Keratinocyte (primary cell): ENCODE measurements around the gene CPEB4. TPM values are rescaled to one million over a fixed set of nuclear protein-coding genes. Genes with fewer than 3 reads are reported as not detected.

ENCODE experiments used
- DNase-seq: peaks from one replicate; pipeline ENCODE4 v3.0.0-alpha.2; 2011; ENCODE audit warnings: low read depth, missing footprints, low spot score
- FAIRE-seq: peaks from 2 replicates; lab custom pipeline; 2011; peaks lifted over from hg19 to GRCh38; lab: Jason Lieb, UNC
- H2AFZ ChIP-seq: 2 replicates; pipeline ENCODE4 v1.6.0; 2012; ENCODE audit warnings: low read length, control low read depth, inconsistent platforms; ENCODE audit not compliant: control insufficient read depth
- H3K27ac ChIP-seq: 2 replicates; pipeline ENCODE4 v1.5.1; 2011; ENCODE audit warnings: low read length; ENCODE audit not compliant: control insufficient read depth, insufficient read depth
- H3K27me3 ChIP-seq: 3 replicates; pipeline ENCODE4 v1.6.0; 2011; ENCODE audit warnings: low read length; ENCODE audit not compliant: control insufficient read depth, insufficient read depth; ENCODE audit errors: extremely low read depth
- H3K36me3 ChIP-seq, 2 experiments: 2 replicates in 1 of 2; 3 replicates in 1 of 2; pipeline ENCODE4 v1.5.1; 2011; ENCODE audit warnings: low read length in 2 of 2, mild to moderate bottlenecking in 1 of 2; ENCODE audit not compliant: control insufficient read depth in 2 of 2, insufficient read depth in 2 of 2; ENCODE audit errors: extremely low read depth in 1 of 2
- H3K4me1 ChIP-seq: 3 replicates; pipeline ENCODE4 v1.5.1; 2011; ENCODE audit warnings: low read length; ENCODE audit not compliant: control insufficient read depth, insufficient read depth; ENCODE audit errors: extremely low read depth
- H3K4me2 ChIP-seq: 3 replicates; pipeline ENCODE4 v1.6.0; 2011; ENCODE audit warnings: low read depth, low read length; ENCODE audit not compliant: control insufficient read depth, insufficient read depth; ENCODE audit errors: extremely low read depth
- H3K4me3 ChIP-seq, 3 experiments: fragments of 200-600 bp in 1 of 3; sonication (generic) in 1 of 3; 2 replicates in 2 of 3; 3 replicates in 1 of 3; pipeline ENCODE4 v1.5.1; 2011 to 2016; ENCODE audit warnings: low read length in 3 of 3, mild to moderate bottlenecking in 3 of 3, control low read depth in 2 of 3, inconsistent platforms in 1 of 3, low read depth in 1 of 3, mixed read lengths in 1 of 3, mixed run types in 1 of 3, moderate library complexity in 1 of 3; ENCODE audit not compliant: control insufficient read depth in 2 of 3, insufficient read depth in 2 of 3; ENCODE audit errors: extremely low read depth in 1 of 3
- H3K79me2 ChIP-seq: 2 replicates; pipeline ENCODE4 v1.6.0; 2012; ENCODE audit warnings: low read length; ENCODE audit not compliant: control insufficient read depth, insufficient read depth
- H3K9ac ChIP-seq: 3 replicates; pipeline ENCODE4 v1.6.0; 2011; ENCODE audit warnings: low read length; ENCODE audit not compliant: control insufficient read depth, insufficient read depth; ENCODE audit errors: extremely low read depth
- H3K9me1 ChIP-seq: 3 replicates; pipeline ENCODE4 v1.6.0; 2011; ENCODE audit warnings: low read length; ENCODE audit not compliant: control insufficient read depth, insufficient read depth; ENCODE audit errors: extremely low read depth
- H3K9me3 ChIP-seq: 2 replicates; pipeline ENCODE4 v1.5.1; 2012; ENCODE audit warnings: low read depth, low read length; ENCODE audit not compliant: control insufficient read depth
- H4K20me1 ChIP-seq: 3 replicates; pipeline ENCODE4 v1.6.0; 2011; ENCODE audit warnings: low read length; ENCODE audit not compliant: control insufficient read depth, insufficient read depth; ENCODE audit errors: extremely low read depth
- CTCF ChIP-seq, 3 experiments: IDR thresholded peaks in 1 of 3; conservative IDR thresholded peaks in 1 of 3; optimal IDR thresholded peaks in 1 of 3; 2 replicates in 2 of 3; 3 replicates in 1 of 3; pipeline versions ENCODE3 to v1.5.1; 2011; ENCODE audit warnings: low read length in 3 of 3, mild to moderate bottlenecking in 3 of 3, moderate library complexity in 2 of 3, control low read depth in 1 of 3, inconsistent platforms in 1 of 3; ENCODE audit not compliant: insufficient read depth in 2 of 3; ENCODE audit errors: extremely low read depth in 1 of 3
- EZH2 ChIP-seq: IDR thresholded peaks from one replicate; pipeline ENCODE4 v1.6.1; 2012; ENCODE audit warnings: inconsistent platforms, mild to moderate bottlenecking, low read length, moderate library complexity
- dilution Hi-C: fragments of 300-500 bp; cut with MboI; formaldehyde crosslinking; loops from one replicate; pipeline ENCODE4 v1.7.0; 2020; ENCODE audit warnings: low sequenced_read_pairs; ENCODE audit not compliant: extremely low pct_ligation_motif_present
- polyA plus RNA-seq, 5 experiments: library from polyadenylated mRNA; depleted of rRNA in 3 of 5; stranded (reverse) in 3 of 5; stranded (forward) in 1 of 5; unstranded in 1 of 5; fragments of >200 nt; gene quantifications; 1 replicate in 1 of 5; 2 replicates in 3 of 5; 3 replicates in 1 of 5; pipeline versions ENCODE4 v1.2.1 to v1.2.3, GENCODE V29; 2011 to 2012; ENCODE audit warnings: missing spikeins in 2 of 5, low read depth in 1 of 5, low replicate concordance in 1 of 5

Gene CPEB4
- polyA plus RNA-seq, 1 donor (not counting 4 experiments of a cell fraction or from before 2014, with no cell fraction given) = 13.8 TPM

GRCh38 chr5:173973616-173973969 is 85.4 kb downstream of the CPEB4 start:
- H3K36me3 ChIP-seq = no peaks in the 10 kb centered on the region
- H3K27me3 ChIP-seq = no peaks in the 10 kb centered on the region
- no peaks in the 10 kb centered on the region for H3K9me1 ChIP-seq
- H4K20me1 ChIP-seq = no peaks in the 10 kb centered on the region
- peak overlapping the region; percentile 3 for H3K9ac ChIP-seq
- H3K4me1 ChIP-seq = peaks cover 5% of the 10 kb centered on the region
- H3K4me3 ChIP-seq = peak overlapping the region; percentile 16 to 64 (median 50)
- FAIRE-seq = no peak
- peak overlapping the region; percentile 91 for H2AFZ ChIP-seq
- no peaks in the 10 kb centered on the region for H3K79me2 ChIP-seq
- DNase-seq = no peak
- no peak overlapping the region for H3K27ac ChIP-seq
- peak overlapping the region; percentile 87 for H3K4me2 ChIP-seq
- TF ChIP-seq EZH2 = no peak
- no peak for TF ChIP-seq CTCF (optimal IDR thresholded peaks at IDR 0.05 in 1 of 3, IDR thresholded peaks at IDR 0.05 in 1 of 3, conservative IDR thresholded peaks at IDR 0.05 in 1 of 3; ENCODE audit: extremely low read depth in 1 of 3, insufficient read depth in 2 of 3, low read length in 3 of 3)
- H3K9me3 ChIP-seq = no peaks in the 10 kb centered on the region
- dilution Hi-C loops = no loop called here

DNA sequence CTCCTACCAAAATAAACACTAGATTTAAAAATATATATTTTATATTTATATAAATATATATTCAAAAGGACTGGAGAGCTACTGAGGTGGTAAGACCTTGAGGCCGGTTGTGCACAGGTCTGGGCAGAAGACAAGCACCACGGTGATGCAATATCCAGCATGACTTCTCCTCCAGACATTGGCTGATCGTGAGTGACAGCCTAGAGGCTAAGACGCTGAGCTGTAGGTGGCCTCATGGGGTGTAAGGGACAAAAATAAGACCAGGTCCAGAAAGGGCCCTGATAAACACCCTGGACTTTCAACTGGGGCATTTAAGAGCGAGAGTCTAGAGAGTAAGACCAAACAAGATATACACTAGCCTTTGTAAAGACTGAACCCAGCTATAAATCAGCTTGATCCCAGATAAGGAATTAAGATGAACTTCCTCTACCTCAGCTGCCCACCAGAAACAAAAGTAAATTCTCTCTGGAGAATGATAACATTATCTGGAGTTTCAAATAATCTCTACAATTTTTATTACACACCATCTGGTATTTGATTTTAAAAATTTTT is 86.6 kb downstream of the CPEB4 start:
- no peak for FAIRE-seq
- H3K27ac ChIP-seq = no peak overlapping the region
- no peaks in the 10 kb centered on the region for H3K36me3 ChIP-seq
- no peak for TF ChIP-seq CTCF (optimal IDR thresholded peaks at IDR 0.05 in 1 of 3, IDR thresholded peaks at IDR 0.05 in 1 of 3, conservative IDR thresholded peaks at IDR 0.05 in 1 of 3; ENCODE audit: extremely low read depth in 1 of 3, insufficient read depth in 2 of 3, low read length in 3 of 3)
- TF ChIP-seq EZH2 = no peak
- no peaks in the 10 kb centered on the region for H3K9me1 ChIP-seq
- H3K4me3 ChIP-seq = no peak overlapping the region
- no peak for DNase-seq
- H3K9me3 ChIP-seq = no peaks in the 10 kb centered on the region
- dilution Hi-C loops = no loop called here
- H3K4me1 ChIP-seq = peaks cover 5% of the 10 kb centered on the region
- H3K9ac ChIP-seq = no peak overlapping the region
- no peaks in the 10 kb centered on the region for H4K20me1 ChIP-seq
- H2AFZ ChIP-seq = no peak overlapping the region
- no peaks in the 10 kb centered on the region for H3K27me3 ChIP-seq
- no peaks in the 10 kb centered on the region for H3K79me2 ChIP-seq
- no peak overlapping the region for H3K4me2 ChIP-seq
